ENCODE measurements around the gene NTRK3.

DNA sequence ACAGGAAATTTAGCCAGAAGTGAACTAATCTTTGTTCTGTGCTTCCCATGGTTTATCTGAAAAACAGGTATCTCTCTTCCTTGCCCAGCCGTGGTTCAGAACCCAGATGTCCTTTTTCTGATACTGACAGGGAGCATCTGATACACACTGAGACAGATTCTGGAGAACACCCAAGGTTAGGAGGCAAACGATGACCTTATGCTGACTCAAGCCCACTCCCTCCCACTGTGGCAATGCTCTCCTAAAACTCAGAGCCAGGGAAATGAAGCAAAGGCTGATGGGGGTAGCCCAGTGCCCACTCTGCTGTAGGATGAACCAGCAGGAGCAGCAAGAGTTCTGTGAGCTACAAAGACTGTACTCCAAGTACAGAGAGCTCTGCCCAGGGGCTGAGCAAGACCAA, 225.1 kb downstream of the NTRK3 start:
- TF ChIP-seq, protein P1, sequence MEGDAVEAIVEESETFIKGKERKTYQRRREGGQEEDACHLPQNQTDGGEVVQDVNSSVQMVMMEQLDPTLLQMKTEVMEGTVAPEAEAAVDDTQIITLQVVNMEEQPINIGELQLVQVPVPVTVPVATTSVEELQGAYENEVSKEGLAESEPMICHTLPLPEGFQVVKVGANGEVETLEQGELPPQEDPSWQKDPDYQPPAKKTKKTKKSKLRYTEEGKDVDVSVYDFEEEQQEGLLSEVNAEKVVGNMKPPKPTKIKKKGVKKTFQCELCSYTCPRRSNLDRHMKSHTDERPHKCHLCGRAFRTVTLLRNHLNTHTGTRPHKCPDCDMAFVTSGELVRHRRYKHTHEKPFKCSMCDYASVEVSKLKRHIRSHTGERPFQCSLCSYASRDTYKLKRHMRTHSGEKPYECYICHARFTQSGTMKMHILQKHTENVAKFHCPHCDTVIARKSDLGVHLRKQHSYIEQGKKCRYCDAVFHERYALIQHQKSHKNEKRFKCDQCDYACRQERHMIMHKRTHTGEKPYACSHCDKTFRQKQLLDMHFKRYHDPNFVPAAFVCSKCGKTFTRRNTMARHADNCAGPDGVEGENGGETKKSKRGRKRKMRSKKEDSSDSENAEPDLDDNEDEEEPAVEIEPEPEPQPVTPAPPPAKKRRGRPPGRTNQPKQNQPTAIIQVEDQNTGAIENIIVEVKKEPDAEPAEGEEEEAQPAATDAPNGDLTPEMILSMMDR (IDR thresholded peaks at IDR 0.05; ENCODE audit: insufficient read depth, low read length) = no peak
- TF ChIP-seq POLR2AphosphoS5 (IDR thresholded peaks at IDR 0.05; ENCODE audit: low read depth) (no peak), GABPA (IDR thresholded peaks at IDR 0.05; ENCODE audit: low read depth) (no peak), SPI1 (IDR thresholded peaks at IDR 0.05; ENCODE audit: borderline replicate concordance, low read depth) (no peak)
- TF ChIP-seq, protein P2, sequence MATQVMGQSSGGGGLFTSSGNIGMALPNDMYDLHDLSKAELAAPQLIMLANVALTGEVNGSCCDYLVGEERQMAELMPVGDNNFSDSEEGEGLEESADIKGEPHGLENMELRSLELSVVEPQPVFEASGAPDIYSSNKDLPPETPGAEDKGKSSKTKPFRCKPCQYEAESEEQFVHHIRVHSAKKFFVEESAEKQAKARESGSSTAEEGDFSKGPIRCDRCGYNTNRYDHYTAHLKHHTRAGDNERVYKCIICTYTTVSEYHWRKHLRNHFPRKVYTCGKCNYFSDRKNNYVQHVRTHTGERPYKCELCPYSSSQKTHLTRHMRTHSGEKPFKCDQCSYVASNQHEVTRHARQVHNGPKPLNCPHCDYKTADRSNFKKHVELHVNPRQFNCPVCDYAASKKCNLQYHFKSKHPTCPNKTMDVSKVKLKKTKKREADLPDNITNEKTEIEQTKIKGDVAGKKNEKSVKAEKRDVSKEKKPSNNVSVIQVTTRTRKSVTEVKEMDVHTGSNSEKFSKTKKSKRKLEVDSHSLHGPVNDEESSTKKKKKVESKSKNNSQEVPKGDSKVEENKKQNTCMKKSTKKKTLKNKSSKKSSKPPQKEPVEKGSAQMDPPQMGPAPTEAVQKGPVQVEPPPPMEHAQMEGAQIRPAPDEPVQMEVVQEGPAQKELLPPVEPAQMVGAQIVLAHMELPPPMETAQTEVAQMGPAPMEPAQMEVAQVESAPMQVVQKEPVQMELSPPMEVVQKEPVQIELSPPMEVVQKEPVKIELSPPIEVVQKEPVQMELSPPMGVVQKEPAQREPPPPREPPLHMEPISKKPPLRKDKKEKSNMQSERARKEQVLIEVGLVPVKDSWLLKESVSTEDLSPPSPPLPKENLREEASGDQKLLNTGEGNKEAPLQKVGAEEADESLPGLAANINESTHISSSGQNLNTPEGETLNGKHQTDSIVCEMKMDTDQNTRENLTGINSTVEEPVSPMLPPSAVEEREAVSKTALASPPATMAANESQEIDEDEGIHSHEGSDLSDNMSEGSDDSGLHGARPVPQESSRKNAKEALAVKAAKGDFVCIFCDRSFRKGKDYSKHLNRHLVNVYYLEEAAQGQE (IDR thresholded peaks at IDR 0.05; ENCODE audit: insufficient replicate concordance, low read depth) = no peak
